HepG2 (cell line): ENCODE data around the gene TEKT3. TPM values are rescaled to one million over a fixed set of nuclear protein-coding genes. Genes with fewer than 3 reads are reported as not detected.

Experiments
- ATAC-seq: fragments of 200-7000 bp; cut with Tn5 transposase; 3 replicates; pipeline ENCODE4 v1.9.1; 2020; ENCODE audit warnings: mild to moderate bottlenecking, moderate library complexity
- BruUV-seq: library from RNA; stranded (reverse); fragments of 400-500 nt; replicated peaks from 2 replicates; lab custom pipeline; 2021; lab: Mats Ljungman, UMichigan
- CTCF ChIA-PET: fragments of 300-600 bp; formaldehyde crosslinking; extraction: SDS; loops from one replicate; lab custom pipeline; 2021; ENCODE audit warnings: low total read pairs, inconsistent platforms, low intra/inter-chr PET ratio; lab: Yijun Ruan, JAX
- POLR2A ChIA-PET: fragments of 350-600 bp; sonication (Branson Sonifier 250); formaldehyde crosslinking; loops from one replicate; lab custom pipeline; 2020; ENCODE audit warnings: antibody characterized with exemption, inconsistent platforms; lab: Yijun Ruan, JAX
- DNase-seq: peaks from one replicate; pipeline ENCODE4 v3.0.0-alpha.2; 2015; ENCODE audit warnings: low spot score
- FAIRE-seq: peaks from 3 replicates; lab custom pipeline; 2011; peaks lifted over from hg19 to GRCh38; lab: Jason Lieb, UNC
- H2AFZ ChIP-seq: one replicate; pipeline ENCODE4 v1.6.1; 2011; ENCODE audit warnings: low read length, inconsistent platforms
- H3K27ac ChIP-seq: fragments of 300-600 bp; 3 replicates; pipeline ENCODE4 v1.8.0; 2011; ENCODE audit warnings: mixed run types, mild to moderate bottlenecking, mixed read lengths, low read length, inconsistent platforms; ENCODE audit not compliant: insufficient read depth; ENCODE audit errors: extremely low read length
- H3K27me3 ChIP-seq, 2 experiments: fragments of 200-600 bp in 1 of 2; 2 replicates in 1 of 2; 3 replicates in 1 of 2; pipeline versions ENCODE4 v1.6.0 to v1.8.0; 2011; ENCODE audit warnings: low read length in 2 of 2, mild to moderate bottlenecking in 2 of 2, moderate library complexity in 2 of 2, inconsistent platforms in 1 of 2; ENCODE audit not compliant: insufficient read depth in 2 of 2, control insufficient read depth in 1 of 2
- H3K36me3 ChIP-seq, 2 experiments: fragments of 200-600 bp in 1 of 2; replicated peaks in 1 of 2; 2 replicates in 1 of 2; 3 replicates in 1 of 2; pipeline versions ENCODE4 v1.5.1 to v1.8.0; 2011; ENCODE audit warnings: low read length in 2 of 2, inconsistent platforms in 1 of 2; ENCODE audit not compliant: insufficient read depth in 2 of 2, control insufficient read depth in 1 of 2
- H3K4me1 ChIP-seq: 2 replicates; pipeline ENCODE4 v1.5.1; 2012; ENCODE audit warnings: low read length, inconsistent platforms; ENCODE audit not compliant: insufficient read depth
- H3K4me2 ChIP-seq: 2 replicates; pipeline ENCODE4 v1.6.0; 2011; ENCODE audit warnings: low read depth, low read length, inconsistent platforms
- H3K4me3 ChIP-seq, 3 experiments: fragments of 200-600 bp in 1 of 3; sonication (generic), shearing (Covaris generic) in 1 of 3; replicated peaks in 1 of 3; 2 replicates each; pipeline ENCODE4 v1.5.1; 2011 to 2016; ENCODE audit warnings: low read length in 3 of 3, inconsistent platforms in 2 of 3, low read depth in 2 of 3, mild to moderate bottlenecking in 2 of 3, control low read depth in 1 of 3, mixed read lengths in 1 of 3; ENCODE audit not compliant: insufficient read depth in 1 of 3
- H3K79me2 ChIP-seq: one replicate; pipeline ENCODE4 v1.6.1; 2011; ENCODE audit warnings: low read length, inconsistent platforms; ENCODE audit not compliant: insufficient read depth
- H3K9ac ChIP-seq: 2 replicates; pipeline ENCODE4 v1.6.0; 2011; ENCODE audit warnings: mild to moderate bottlenecking, low read depth, low read length, inconsistent platforms; ENCODE audit not compliant: insufficient read depth
- H3K9me3 ChIP-seq: 2 replicates; pipeline ENCODE4 v1.5.1; 2012; ENCODE audit warnings: mild to moderate bottlenecking, low read length
- H4K20me1 ChIP-seq: 2 replicates; pipeline ENCODE4 v1.6.0; 2011; ENCODE audit warnings: inconsistent platforms, mild to moderate bottlenecking, low read length, moderate library complexity; ENCODE audit not compliant: insufficient read depth
- IRF9 ChIP-seq: sonication (generic); formaldehyde crosslinking; IDR thresholded peaks from 2 replicates; pipeline ENCODE4 v1.8.0; 2022; ENCODE audit warnings: missing genetic modification reagents, mild to moderate bottlenecking, borderline replicate concordance
- MBNL3 ChIP-seq: fragments of 250-450 bp; sonication (Bioruptor Pico); conservative IDR thresholded peaks from 2 replicates; pipeline ENCODE4 v1.8.0; 2022; ENCODE audit warnings: mild to moderate bottlenecking, inconsistent platforms
- MLXIP ChIP-seq: sonication (generic); formaldehyde crosslinking; IDR thresholded peaks from 2 replicates; pipeline ENCODE4 v1.9.0; 2021; ENCODE audit warnings: missing genetic modification reagents, borderline replicate concordance
- NFRKB ChIP-seq: fragments of 450-650 bp; IDR thresholded peaks from 2 replicates; pipeline ENCODE4 v1.6.1; 2017
- SSRP1 ChIP-seq: IDR thresholded peaks from 2 replicates; pipeline ENCODE4 v1.6.1; 2016; ENCODE audit warnings: control low read depth
- ZNF678 ChIP-seq: sonication (generic); formaldehyde crosslinking; IDR thresholded peaks from 2 replicates; pipeline ENCODE4 v1.4.0; 2020; ENCODE audit warnings: mild to moderate bottlenecking, missing genetic modification reagents
- WGBS: methylation state at CpG from one replicate; pipeline ENCODE4 v1.1.6; 2017; ENCODE audit warnings: low lambda C conversion rate; 5-methylcytosine and 5-hydroxymethylcytosine counted together
- in situ Hi-C: cut with HindIII; loops from 2 replicates; pipeline ENCODE4 v1.10.0; 2017; ENCODE audit warnings: low pct_unique_long_range_greater_than_20kb; ENCODE audit not compliant: extremely low pct_ligation_motif_present
- intact Hi-C: fragments of 100-400 bp; cut with micrococcal nuclease; formaldehyde crosslinking; loops from one replicate; pipeline ENCODE4 v1.10.0; 2022; ENCODE audit not compliant: unreplicated experiment
- polyA plus RNA-seq, 8 experiments: library from polyadenylated mRNA; depleted of rRNA in 3 of 8; stranded (reverse) in 7 of 8; unstranded in 1 of 8; fragments of >200 nt; fragmentation: Illumina TruSeq in 4 of 8; extraction: Trizol in 4 of 8; gene quantifications; 2 replicates each; pipeline versions ENCODE4 v1.2.1 to v1.2.3, GENCODE V29; 2011 to 2016; ENCODE audit warnings: low read depth in 4 of 8, missing spikeins in 1 of 8, mixed read lengths in 1 of 8; ENCODE audit not compliant: insufficient read depth in 1 of 8
- total RNA-seq, 5 experiments: library from RNA; depleted of rRNA; stranded (reverse); fragments of >200 nt; fragmentation: Illumina TruSeq; extraction: Trizol; gene quantifications; 2 replicates each; pipeline ENCODE4 v1.2.3, GENCODE V29; 2016; ENCODE audit warnings: low read depth in 1 of 5

TEKT3 gene
- total and polyA plus RNA-seq, 2 of the 13 experiments (the other 11 are each of a cell fraction or from before 2014, with no cell fraction given) = 0.58 to 0.82 TPM

- Histone ChIP-seq H3K9ac (no peak overlapping the region), H3K27ac (no peak overlapping the region), H3K4me2 (no peak overlapping the region), H3K79me2 (no peaks in the 10 kb centered on the region), H3K4me1 (peaks cover 8% of the 10 kb centered on the region; the same call in 1 of the 2 replicates), H4K20me1 (no peaks in the 10 kb centered on the region), H2AFZ (no peak overlapping the region), H3K36me3 (no peaks in the 10 kb centered on the region), H3K27me3 (no peaks in the 10 kb centered on the region; a peak in 1 of 5 replicates), H3K9me3 (no peaks in the 10 kb centered on the region), H3K4me3 (no peak overlapping the region)
- POLR2A ChIA-PET = no interaction called here
- in situ Hi-C loops = no loop called here
- no TSS peak for BruUV-seq
- DNase-seq = peak; percentile 47
- peak; percentile 58 for ATAC-seq
- FAIRE-seq = no peak
- intact Hi-C loops = no loop called here
- WGBS = 7% methylated on average over 3 of the region's 3 CpGs
- no peak for TF ChIP-seq SSRP1 (CRISPR knock-in tag)
- TF ChIP-seq IRF9 (CRISPR knock-in tag) = no peak
- no peak for TF ChIP-seq NFRKB
- no peak for TF ChIP-seq MBNL3
- TF ChIP-seq ZNF678 (CRISPR knock-in tag) = no peak
- no peak for TF ChIP-seq MLXIP (CRISPR knock-in tag)
- CTCF ChIA-PET = no interaction called here
Measured at GRCh38 chr17:15354256-15354655, 12.9 kb upstream of the TEKT3 start.
